H1 (cell line): ENCODE measurements around the gene CSF1. TPM values are rescaled to one million over a fixed set of nuclear protein-coding genes. Genes with fewer than 3 reads are reported as not detected.

Source experiments
- CTCF ChIA-PET: fragments of 300-600 bp; sonication (Branson Sonifier 250); formaldehyde crosslinking; loops from one replicate; lab custom pipeline; 2021; ENCODE audit not compliant: partially characterized antibody; lab: Charles Lee
- POLR2A ChIA-PET: fragments of 300-600 bp; sonication (Branson Sonifier 250); formaldehyde crosslinking; loops from one replicate; lab custom pipeline; 2021; ENCODE audit warnings: inconsistent platforms; ENCODE audit not compliant: partially characterized antibody; lab: Charles Lee
- DNase-seq, 2 experiments: peaks; one replicate each; pipeline versions ENCODE4 v3.0.0 to v3.0.0-alpha.2; 2010 to 2022; ENCODE audit warnings: low spot score in 2 of 2, low read depth in 1 of 2, mixed read lengths in 1 of 2
- FAIRE-seq: peaks from 2 replicates; lab custom pipeline; 2011; peaks lifted over from hg19 to GRCh38; lab: Jason Lieb, UNC
- H2AFZ ChIP-seq: 2 replicates; pipeline ENCODE4 v1.8.1; 2012; ENCODE audit warnings: low read length, inconsistent platforms
- H2AK5ac ChIP-seq: 2 replicates; pipeline ENCODE4 v1.6.1; 2013; ENCODE audit warnings: low read depth, low read length
- H2BK120ac ChIP-seq: replicated peaks from 2 replicates; pipeline ENCODE3; 2013; ENCODE audit warnings: low read depth, low read length, inconsistent platforms
- H2BK12ac ChIP-seq: 2 replicates; pipeline ENCODE4 v1.6.1; 2013; ENCODE audit warnings: low read depth, low read length
- H2BK15ac ChIP-seq: 2 replicates; pipeline ENCODE4 v1.6.1; 2013; ENCODE audit warnings: low read length
- H2BK20ac ChIP-seq: 2 replicates; pipeline ENCODE4 v1.6.1; 2013; ENCODE audit warnings: low read length
- H2BK5ac ChIP-seq: 2 replicates; pipeline ENCODE4 v1.6.1; 2013; ENCODE audit warnings: low read depth, low read length
- H3K14ac ChIP-seq: 2 replicates; pipeline ENCODE4 v1.6.1; 2013; ENCODE audit warnings: inconsistent platforms; ENCODE audit not compliant: insufficient read length
- H3K18ac ChIP-seq: 2 replicates; pipeline ENCODE4 v1.6.1; 2013; ENCODE audit warnings: low read length; ENCODE audit errors: extremely low read depth
- H3K23ac ChIP-seq: 2 replicates; pipeline ENCODE4 v1.6.1; 2013; ENCODE audit warnings: inconsistent platforms; ENCODE audit not compliant: insufficient read length
- H3K23me2 ChIP-seq: 2 replicates; pipeline ENCODE4 v1.6.1; 2013; ENCODE audit warnings: low read depth, low read length
- H3K27ac ChIP-seq: 2 replicates; pipeline ENCODE4 v1.6.1; 2011; ENCODE audit warnings: low read depth, low read length, inconsistent platforms
- H3K27me3 ChIP-seq, 4 experiments: replicated peaks in 1 of 4; 1 replicate in 1 of 4; 2 replicates in 3 of 4; pipeline versions ENCODE4 v1.6.1 to v1.8.1; 2011 to 2013; ENCODE audit warnings: low read length in 3 of 4, mild to moderate bottlenecking in 3 of 4, inconsistent platforms in 2 of 4, mixed read lengths in 2 of 4, moderate library complexity in 1 of 4; ENCODE audit not compliant: control insufficient read depth in 3 of 4, insufficient read depth in 3 of 4; ENCODE audit errors: extremely low read depth in 1 of 4
- H3K36me3 ChIP-seq, 4 experiments: 2 replicates each; pipeline versions ENCODE4 v1.6.1 to v1.8.1; 2011 to 2013; ENCODE audit warnings: mild to moderate bottlenecking in 4 of 4, low read length in 3 of 4, moderate library complexity in 2 of 4, control low read depth in 1 of 4, inconsistent platforms in 1 of 4; ENCODE audit not compliant: insufficient read depth in 4 of 4, control insufficient read depth in 2 of 4
- H3K4ac ChIP-seq: replicated peaks from 2 replicates; pipeline ENCODE3; 2013; ENCODE audit warnings: low read length, low read depth, mixed read lengths, inconsistent platforms; ENCODE audit not compliant: insufficient read length
- H3K4me1 ChIP-seq, 4 experiments: replicated peaks in 1 of 4; 1 replicate in 1 of 4; 2 replicates in 3 of 4; pipeline versions ENCODE4 v1.6.1 to v1.8.1; 2011 to 2013; ENCODE audit warnings: low read length in 3 of 4, inconsistent platforms in 2 of 4, mixed read lengths in 1 of 4; ENCODE audit not compliant: insufficient read depth in 4 of 4, control insufficient read depth in 3 of 4
- H3K4me2 ChIP-seq, 2 experiments: 2 replicates each; pipeline versions ENCODE4 v1.6.1 to v1.8.1; 2011 to 2013; ENCODE audit warnings: low read depth in 2 of 2, low read length in 2 of 2, control low read depth in 1 of 2, inconsistent platforms in 1 of 2, mild to moderate bottlenecking in 1 of 2; ENCODE audit not compliant: insufficient read depth in 1 of 2
- H3K4me3 ChIP-seq, 4 experiments: fragments of 200-600, 300-600 bp in 1 of 4; sonication (generic), shearing (Covaris generic), sonication (Bioruptor Twin) in 1 of 4; 2 replicates each; pipeline versions ENCODE4 v1.5.1 to v1.8.1; 2011 to 2016; ENCODE audit warnings: low read length in 4 of 4, low read depth in 3 of 4, control low read depth in 2 of 4, inconsistent platforms in 2 of 4, mild to moderate bottlenecking in 2 of 4, mixed read lengths in 1 of 4, moderate library complexity in 1 of 4; ENCODE audit not compliant: insufficient read depth in 2 of 4; ENCODE audit errors: extremely low read depth in 1 of 4
- H3K56ac ChIP-seq: replicated peaks from 2 replicates; pipeline ENCODE3; 2013; ENCODE audit warnings: low read depth, mild to moderate bottlenecking, mixed read lengths, low read length, inconsistent platforms; ENCODE audit not compliant: insufficient read length
- H3K79me1 ChIP-seq: 2 replicates; pipeline ENCODE4 v1.6.1; 2013; ENCODE audit warnings: low read depth, low read length, control low read depth
- H3K79me2 ChIP-seq, 2 experiments: 2 replicates each; pipeline versions ENCODE4 v1.6.1 to v1.8.1; 2012 to 2013; ENCODE audit warnings: low read length in 2 of 2, mild to moderate bottlenecking in 2 of 2, inconsistent platforms in 1 of 2; ENCODE audit not compliant: insufficient read depth in 2 of 2, control insufficient read depth in 1 of 2
- H3K9ac ChIP-seq, 4 experiments: replicated peaks in 1 of 4; 1 replicate in 1 of 4; 2 replicates in 3 of 4; pipeline versions ENCODE4 v1.6.1 to v1.8.1; 2011 to 2013; ENCODE audit warnings: low read depth in 3 of 4, low read length in 3 of 4, control low read depth in 2 of 4, mild to moderate bottlenecking in 2 of 4, moderate library complexity in 2 of 4, inconsistent platforms in 1 of 4; ENCODE audit errors: extremely low read depth in 1 of 4
- H3K9me3 ChIP-seq, 2 experiments: 2 replicates each; pipeline versions ENCODE4 v1.6.1 to v1.8.1; 2012 to 2013; ENCODE audit warnings: mild to moderate bottlenecking in 2 of 2, moderate library complexity in 2 of 2, control low read depth in 1 of 2, inconsistent platforms in 1 of 2, low read depth in 1 of 2, low read length in 1 of 2, mixed read lengths in 1 of 2; ENCODE audit not compliant: insufficient read depth in 2 of 2
- H4K20me1 ChIP-seq, 2 experiments: replicated peaks in 1 of 2; 2 replicates each; pipeline versions ENCODE3 to v1.8.1; 2011 to 2013; ENCODE audit warnings: inconsistent platforms in 2 of 2, low read length in 2 of 2, mild to moderate bottlenecking in 1 of 2; ENCODE audit not compliant: insufficient read depth in 2 of 2, control insufficient read depth in 1 of 2
- H4K5ac ChIP-seq: 2 replicates; pipeline ENCODE4 v1.6.1; 2013; ENCODE audit warnings: low read length, low read depth, mixed read lengths, inconsistent platforms; ENCODE audit not compliant: insufficient read length
- H4K8ac ChIP-seq: 2 replicates; pipeline ENCODE4 v1.8.0; 2013; ENCODE audit warnings: mild to moderate bottlenecking, moderate library complexity, low read length, inconsistent platforms; ENCODE audit not compliant: insufficient read depth; ENCODE audit errors: extremely low read depth
- H4K91ac ChIP-seq: replicated peaks from 2 replicates; pipeline ENCODE3; 2013; ENCODE audit warnings: low read length, mixed read lengths, inconsistent platforms; ENCODE audit not compliant: insufficient read length
- CREB1 ChIP-seq: IDR thresholded peaks from 2 replicates; pipeline ENCODE4 v1.6.1; 2012; ENCODE audit warnings: inconsistent platforms
- WGBS, 2 experiments: shearing (Covaris generic) in 1 of 2; methylation state at CpG; one replicate each; pipeline versions ENCODE4 v1.1.6 to v1.1.7; 2013 to 2015; ENCODE audit warnings: low lambda C conversion rate in 2 of 2, mixed read lengths in 2 of 2, inconsistent platforms in 1 of 2, low coverage in 1 of 2, missing lambda C conversion rate in 1 of 2; ENCODE audit not compliant: insufficient replicate concordance in 2 of 2, insufficient coverage in 1 of 2, insufficient read length in 1 of 2; ENCODE audit errors: extremely low coverage in 1 of 2, missing lambda C conversion rate in 1 of 2; 5-methylcytosine and 5-hydroxymethylcytosine counted together
- polyA plus RNA-seq, 7 experiments: library from polyadenylated mRNA; depleted of rRNA in 3 of 7; stranded (reverse) in 5 of 7; unstranded in 2 of 7; fragments of >200 nt in 5 of 7; fragments of 200-250 nt in 2 of 7; gene quantifications; 1 replicate in 5 of 7; 2 replicates in 1 of 7; 4 replicates in 1 of 7; pipeline versions ENCODE4 v1.2.1 to v1.2.3, GENCODE V29; 2011 to 2013; ENCODE audit warnings: missing spikeins in 2 of 7, mixed read lengths in 2 of 7
- total RNA-seq: library from RNA; stranded (reverse); fragmentation: NEBNext Ultra II Directional; extraction: Animal tissue kit (Norgen Biotek cat#: 25700); gene quantifications from 2 replicates; pipeline ENCODE4 v1.2.1, GENCODE V29; 2021

The CSF1 gene
- total and polyA plus RNA-seq, 2 of the 8 experiments (the other 6 are each of a cell fraction or from before 2014, with no cell fraction given) = 3.3 to 5.4 TPM

DNA sequence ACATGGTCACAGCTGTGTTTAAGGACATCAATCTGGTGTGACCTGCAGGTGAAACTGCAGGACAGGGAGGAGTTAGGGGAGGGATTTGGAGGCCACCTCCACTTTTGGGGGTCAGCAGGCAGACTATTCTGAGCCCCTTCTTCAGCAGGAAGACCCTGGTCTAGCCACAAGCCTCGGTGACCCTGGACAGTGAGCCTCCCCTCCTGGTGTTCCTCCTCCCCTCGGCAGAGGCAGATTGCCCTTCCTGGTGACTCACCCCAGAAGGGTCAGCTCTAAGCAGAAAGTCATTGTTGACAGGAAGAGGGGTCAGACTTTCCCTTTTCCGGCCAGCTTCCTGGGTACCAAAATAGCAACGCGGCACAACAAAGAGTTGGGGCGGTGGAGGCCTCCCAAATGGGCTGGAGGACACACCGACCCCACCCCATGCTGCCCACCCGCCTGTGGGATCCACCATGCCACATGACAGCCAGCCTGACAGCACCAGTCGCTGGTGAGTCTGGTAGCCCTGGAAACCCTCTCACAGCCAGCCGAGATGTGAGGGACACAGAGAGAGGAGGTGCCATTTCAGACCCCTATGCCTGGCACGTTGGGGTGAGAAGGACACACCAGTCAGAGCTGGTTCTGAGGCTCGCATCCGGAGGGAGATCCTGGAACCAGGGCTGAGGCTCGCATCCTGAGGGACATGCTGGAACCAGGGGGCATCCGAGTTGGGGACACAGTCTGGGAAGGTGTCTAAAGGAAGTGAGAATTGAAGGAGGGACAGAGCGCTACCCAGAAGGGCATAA, 14.7 kb upstream of the CSF1 start:
- Histone ChIP-seq H3K18ac (no peak overlapping the region; the same call in 1 of the 2 replicates), H2AK5ac (no peak overlapping the region), H3K4me3 (no peak overlapping the region), H3K9ac (no peak overlapping the region), H3K23ac (no peak overlapping the region), H2BK20ac (no peak overlapping the region), H4K5ac (no peak overlapping the region), H3K23me2 (no peaks in the 10 kb centered on the region; the same call in 1 of the 2 replicates), H3K27ac (no peak overlapping the region), H2BK15ac (no peak overlapping the region), H3K4ac (no peak overlapping the region)
- 87% methylated on average over 15 of the region's 16 CpGs; no CpG with 5 or more reads in 1 of the 2 experiments for WGBS, 2 experiments
- TF ChIP-seq CREB1 = no peak
- TF ChIP-seq, all 59 proteins: peak for 0
- DNase-seq (no peak), FAIRE-seq (no peak)
- CTCF ChIA-PET = interaction anchor here (0.8 to 2.2 kb wide), 8 partner anchors 9 to 283 kb away, joined by 3 to 10 read pairs (median 4); partner anchors contain the start of gene AHCYL1
- POLR2A ChIA-PET = no interaction called here
- Histone ChIP-seq H2BK5ac (no peak overlapping the region), H4K20me1 (no peaks in the 10 kb centered on the region), H2AFZ (no peak overlapping the region), H3K9me3 (no peaks in the 10 kb centered on the region), H3K14ac (no peak overlapping the region), H3K56ac (no peak overlapping the region), H2BK12ac (no peak overlapping the region), H3K27me3 (no peaks in the 10 kb centered on the region; a peak in 1 of 7 replicates), H3K4me2 (no peak overlapping the region), H4K91ac (no peak overlapping the region), H3K36me3 (no peaks in the 10 kb centered on the region), H3K79me2 (no peaks in the 10 kb centered on the region), H2BK120ac (no peak overlapping the region), H4K8ac (no peak overlapping the region), H3K4me1 (peaks cover 0 to 3% (median 0%) of the 10 kb centered on the region in 4 experiments; a peak in 2 of 7 replicates), H3K79me1 (no peaks in the 10 kb centered on the region)
